GM18526 (cell line): Measurements from ENCODE around the gene TBC1D9B.

Experiments
- POLR2A ChIP-seq: IDR thresholded peaks from 3 replicates; pipeline ENCODE4 v1.6.1; 2011; ENCODE audit not compliant: insufficient read length; ENCODE audit errors: extremely low read depth

The TBC1D9B gene

GRCh38 chr5:179841621-179842020, 66.1 kb downstream of the TBC1D9B start:
- TF ChIP-seq POLR2A = no peak

GRCh38 chr5:179840766-179841165, 66.9 kb downstream of the TBC1D9B start:
- TF ChIP-seq POLR2A = no peak

GRCh38 chr5:179840321-179840720, 67.4 kb downstream of the TBC1D9B start:
- no peak for TF ChIP-seq POLR2A

GRCh38 chr5:179839328-179840256, 68.1 kb downstream of the TBC1D9B start:
- no peak for TF ChIP-seq POLR2A

GRCh38 chr5:179837076-179838011, 70.4 kb downstream of the TBC1D9B start:
- TF ChIP-seq POLR2A = no peak

- TF ChIP-seq POLR2A = no peak
Measured at GRCh38 chr5:179836225-179837019, 71.3 kb downstream of the TBC1D9B start.

- no peak for TF ChIP-seq POLR2A
Measured at GRCh38 chr5:179834120-179834519, 73.6 kb downstream of the TBC1D9B start.

GRCh38 chr5:179833709-179834070, 74.0 kb downstream of the TBC1D9B start:
- no peak for TF ChIP-seq POLR2A

- no peak for TF ChIP-seq POLR2A
Measured at GRCh38 chr5:179833056-179833708, 74.5 kb downstream of the TBC1D9B start.

- TF ChIP-seq POLR2A = no peak
Measured at GRCh38 chr5:179832039-179832745, 75.5 kb downstream of the TBC1D9B start.

- no peak for TF ChIP-seq POLR2A
Measured at GRCh38 chr5:179830818-179831468, 76.8 kb downstream of the TBC1D9B start.

GRCh38 chr5:179829732-179830435, 77.8 kb downstream of the TBC1D9B start:
- TF ChIP-seq POLR2A = no peak
